H1 (cell line): Measurements from ENCODE around the gene LAMA4. TPM values are rescaled to one million over a fixed set of nuclear protein-coding genes. Genes with fewer than 3 reads are reported as not detected.

ENCODE experiments used
- CTCF ChIA-PET: fragments of 300-600 bp; sonication (Branson Sonifier 250); formaldehyde crosslinking; loops from one replicate; lab custom pipeline; 2021; ENCODE audit not compliant: partially characterized antibody; lab: Charles Lee
- POLR2A ChIA-PET: fragments of 300-600 bp; sonication (Branson Sonifier 250); formaldehyde crosslinking; loops from one replicate; lab custom pipeline; 2021; ENCODE audit warnings: inconsistent platforms; ENCODE audit not compliant: partially characterized antibody; lab: Charles Lee
- DNase-seq, 2 experiments: peaks; one replicate each; pipeline versions ENCODE4 v3.0.0 to v3.0.0-alpha.2; 2010 to 2022; ENCODE audit warnings: low spot score in 2 of 2, low read depth in 1 of 2, mixed read lengths in 1 of 2
- FAIRE-seq: peaks from 2 replicates; lab custom pipeline; 2011; peaks lifted over from hg19 to GRCh38; lab: Jason Lieb, UNC
- H2AFZ ChIP-seq: 2 replicates; pipeline ENCODE4 v1.8.1; 2012; ENCODE audit warnings: low read length, inconsistent platforms
- H2AK5ac ChIP-seq: 2 replicates; pipeline ENCODE4 v1.6.1; 2013; ENCODE audit warnings: low read depth, low read length
- H2BK120ac ChIP-seq: replicated peaks from 2 replicates; pipeline ENCODE3; 2013; ENCODE audit warnings: low read depth, low read length, inconsistent platforms
- H2BK12ac ChIP-seq: 2 replicates; pipeline ENCODE4 v1.6.1; 2013; ENCODE audit warnings: low read depth, low read length
- H2BK15ac ChIP-seq: 2 replicates; pipeline ENCODE4 v1.6.1; 2013; ENCODE audit warnings: low read length
- H2BK20ac ChIP-seq: 2 replicates; pipeline ENCODE4 v1.6.1; 2013; ENCODE audit warnings: low read length
- H2BK5ac ChIP-seq: 2 replicates; pipeline ENCODE4 v1.6.1; 2013; ENCODE audit warnings: low read depth, low read length
- H3K14ac ChIP-seq: 2 replicates; pipeline ENCODE4 v1.6.1; 2013; ENCODE audit warnings: inconsistent platforms; ENCODE audit not compliant: insufficient read length
- H3K18ac ChIP-seq: 2 replicates; pipeline ENCODE4 v1.6.1; 2013; ENCODE audit warnings: low read length; ENCODE audit errors: extremely low read depth
- H3K23ac ChIP-seq: 2 replicates; pipeline ENCODE4 v1.6.1; 2013; ENCODE audit warnings: inconsistent platforms; ENCODE audit not compliant: insufficient read length
- H3K23me2 ChIP-seq: 2 replicates; pipeline ENCODE4 v1.6.1; 2013; ENCODE audit warnings: low read depth, low read length
- H3K27ac ChIP-seq: 2 replicates; pipeline ENCODE4 v1.6.1; 2011; ENCODE audit warnings: low read depth, low read length, inconsistent platforms
- H3K27me3 ChIP-seq, 4 experiments: replicated peaks in 1 of 4; 1 replicate in 1 of 4; 2 replicates in 3 of 4; pipeline versions ENCODE4 v1.6.1 to v1.8.1; 2011 to 2013; ENCODE audit warnings: low read length in 3 of 4, mild to moderate bottlenecking in 3 of 4, inconsistent platforms in 2 of 4, mixed read lengths in 2 of 4, moderate library complexity in 1 of 4; ENCODE audit not compliant: control insufficient read depth in 3 of 4, insufficient read depth in 3 of 4; ENCODE audit errors: extremely low read depth in 1 of 4
- H3K36me3 ChIP-seq, 4 experiments: 2 replicates each; pipeline versions ENCODE4 v1.6.1 to v1.8.1; 2011 to 2013; ENCODE audit warnings: mild to moderate bottlenecking in 4 of 4, low read length in 3 of 4, moderate library complexity in 2 of 4, control low read depth in 1 of 4, inconsistent platforms in 1 of 4; ENCODE audit not compliant: insufficient read depth in 4 of 4, control insufficient read depth in 2 of 4
- H3K4ac ChIP-seq: replicated peaks from 2 replicates; pipeline ENCODE3; 2013; ENCODE audit warnings: low read length, low read depth, mixed read lengths, inconsistent platforms; ENCODE audit not compliant: insufficient read length
- H3K4me1 ChIP-seq, 4 experiments: replicated peaks in 1 of 4; 1 replicate in 1 of 4; 2 replicates in 3 of 4; pipeline versions ENCODE4 v1.6.1 to v1.8.1; 2011 to 2013; ENCODE audit warnings: low read length in 3 of 4, inconsistent platforms in 2 of 4, mixed read lengths in 1 of 4; ENCODE audit not compliant: insufficient read depth in 4 of 4, control insufficient read depth in 3 of 4
- H3K4me2 ChIP-seq, 2 experiments: 2 replicates each; pipeline versions ENCODE4 v1.6.1 to v1.8.1; 2011 to 2013; ENCODE audit warnings: low read depth in 2 of 2, low read length in 2 of 2, control low read depth in 1 of 2, inconsistent platforms in 1 of 2, mild to moderate bottlenecking in 1 of 2; ENCODE audit not compliant: insufficient read depth in 1 of 2
- H3K4me3 ChIP-seq, 4 experiments: fragments of 200-600, 300-600 bp in 1 of 4; sonication (generic), shearing (Covaris generic), sonication (Bioruptor Twin) in 1 of 4; 2 replicates each; pipeline versions ENCODE4 v1.5.1 to v1.8.1; 2011 to 2016; ENCODE audit warnings: low read length in 4 of 4, low read depth in 3 of 4, control low read depth in 2 of 4, inconsistent platforms in 2 of 4, mild to moderate bottlenecking in 2 of 4, mixed read lengths in 1 of 4, moderate library complexity in 1 of 4; ENCODE audit not compliant: insufficient read depth in 2 of 4; ENCODE audit errors: extremely low read depth in 1 of 4
- H3K56ac ChIP-seq: replicated peaks from 2 replicates; pipeline ENCODE3; 2013; ENCODE audit warnings: low read depth, mild to moderate bottlenecking, mixed read lengths, low read length, inconsistent platforms; ENCODE audit not compliant: insufficient read length
- H3K79me1 ChIP-seq: 2 replicates; pipeline ENCODE4 v1.6.1; 2013; ENCODE audit warnings: low read depth, low read length, control low read depth
- H3K79me2 ChIP-seq, 2 experiments: 2 replicates each; pipeline versions ENCODE4 v1.6.1 to v1.8.1; 2012 to 2013; ENCODE audit warnings: low read length in 2 of 2, mild to moderate bottlenecking in 2 of 2, inconsistent platforms in 1 of 2; ENCODE audit not compliant: insufficient read depth in 2 of 2, control insufficient read depth in 1 of 2
- H3K9ac ChIP-seq, 4 experiments: replicated peaks in 1 of 4; 1 replicate in 1 of 4; 2 replicates in 3 of 4; pipeline versions ENCODE4 v1.6.1 to v1.8.1; 2011 to 2013; ENCODE audit warnings: low read depth in 3 of 4, low read length in 3 of 4, control low read depth in 2 of 4, mild to moderate bottlenecking in 2 of 4, moderate library complexity in 2 of 4, inconsistent platforms in 1 of 4; ENCODE audit errors: extremely low read depth in 1 of 4
- H3K9me3 ChIP-seq, 2 experiments: 2 replicates each; pipeline versions ENCODE4 v1.6.1 to v1.8.1; 2012 to 2013; ENCODE audit warnings: mild to moderate bottlenecking in 2 of 2, moderate library complexity in 2 of 2, control low read depth in 1 of 2, inconsistent platforms in 1 of 2, low read depth in 1 of 2, low read length in 1 of 2, mixed read lengths in 1 of 2; ENCODE audit not compliant: insufficient read depth in 2 of 2
- H4K20me1 ChIP-seq, 2 experiments: replicated peaks in 1 of 2; 2 replicates each; pipeline versions ENCODE3 to v1.8.1; 2011 to 2013; ENCODE audit warnings: inconsistent platforms in 2 of 2, low read length in 2 of 2, mild to moderate bottlenecking in 1 of 2; ENCODE audit not compliant: insufficient read depth in 2 of 2, control insufficient read depth in 1 of 2
- H4K5ac ChIP-seq: 2 replicates; pipeline ENCODE4 v1.6.1; 2013; ENCODE audit warnings: low read length, low read depth, mixed read lengths, inconsistent platforms; ENCODE audit not compliant: insufficient read length
- H4K8ac ChIP-seq: 2 replicates; pipeline ENCODE4 v1.8.0; 2013; ENCODE audit warnings: mild to moderate bottlenecking, moderate library complexity, low read length, inconsistent platforms; ENCODE audit not compliant: insufficient read depth; ENCODE audit errors: extremely low read depth
- H4K91ac ChIP-seq: replicated peaks from 2 replicates; pipeline ENCODE3; 2013; ENCODE audit warnings: low read length, mixed read lengths, inconsistent platforms; ENCODE audit not compliant: insufficient read length
- ASH2L ChIP-seq: fragments of 200-600, 300-600 bp; sonication (generic); IDR thresholded peaks from one replicate; pipeline ENCODE4 v1.7.1; 2017; ENCODE audit warnings: low read length
- CBX5 ChIP-seq: fragments of 300-800, 300-1000 bp; sonication (generic); IDR thresholded peaks from 2 replicates; pipeline ENCODE4 v1.7.1; 2016; ENCODE audit warnings: antibody characterized with exemption, low read length, low read depth
- CHD2 ChIP-seq: IDR thresholded peaks from 2 replicates; pipeline ENCODE4 v1.6.1; 2012; ENCODE audit warnings: low read length, improper control_type of control experiment
- TAF7 ChIP-seq: optimal IDR thresholded peaks from 2 replicates; pipeline ENCODE3; 2011; ENCODE audit warnings: low read depth, mild to moderate bottlenecking, inconsistent platforms, low read length, moderate library complexity, borderline replicate concordance
- TCF12 ChIP-seq: IDR thresholded peaks from 2 replicates; pipeline ENCODE4 v1.6.1; 2011; ENCODE audit warnings: low read depth, mild to moderate bottlenecking, low read length
- WGBS, 2 experiments: shearing (Covaris generic) in 1 of 2; methylation state at CpG; one replicate each; pipeline versions ENCODE4 v1.1.6 to v1.1.7; 2013 to 2015; ENCODE audit warnings: low lambda C conversion rate in 2 of 2, mixed read lengths in 2 of 2, inconsistent platforms in 1 of 2, low coverage in 1 of 2, missing lambda C conversion rate in 1 of 2; ENCODE audit not compliant: insufficient replicate concordance in 2 of 2, insufficient coverage in 1 of 2, insufficient read length in 1 of 2; ENCODE audit errors: extremely low coverage in 1 of 2, missing lambda C conversion rate in 1 of 2; 5-methylcytosine and 5-hydroxymethylcytosine counted together
- polyA plus RNA-seq, 7 experiments: library from polyadenylated mRNA; depleted of rRNA in 3 of 7; stranded (reverse) in 5 of 7; unstranded in 2 of 7; fragments of >200 nt in 5 of 7; fragments of 200-250 nt in 2 of 7; gene quantifications; 1 replicate in 5 of 7; 2 replicates in 1 of 7; 4 replicates in 1 of 7; pipeline versions ENCODE4 v1.2.1 to v1.2.3, GENCODE V29; 2011 to 2013; ENCODE audit warnings: missing spikeins in 2 of 7, mixed read lengths in 2 of 7
- total RNA-seq: library from RNA; stranded (reverse); fragmentation: NEBNext Ultra II Directional; extraction: Animal tissue kit (Norgen Biotek cat#: 25700); gene quantifications from 2 replicates; pipeline ENCODE4 v1.2.1, GENCODE V29; 2021

LAMA4 gene
- total and polyA plus RNA-seq, 2 of the 8 experiments (the other 6 are each of a cell fraction or from before 2014, with no cell fraction given) = 0.95 to 1.5 TPM

- Histone ChIP-seq H2BK20ac (no peak overlapping the region), H4K20me1 (no peaks in the 10 kb centered on the region), H2AK5ac (no peak overlapping the region), H3K27ac (no peak overlapping the region), H3K9ac (no peak overlapping the region), H2BK12ac (no peak overlapping the region), H3K79me1 (no peaks in the 10 kb centered on the region), H3K18ac (no peak overlapping the region), H3K4me3 (no peak overlapping the region), H3K4ac (no peak overlapping the region), H3K23ac (no peak overlapping the region), H3K56ac (no peak overlapping the region), H4K5ac (no peak overlapping the region), H2BK15ac (no peak overlapping the region), H3K79me2 (no peaks in the 10 kb centered on the region), H2AFZ (0 out of 2 replicates have a peak overlapping the region, but pooled peaks have one; percentile 49), H2BK120ac (no peak overlapping the region), H3K27me3 (peaks cover 2 to 32% (median 16%) of the 10 kb centered on the region in 4 experiments), H4K91ac (no peak overlapping the region), H3K9me3 (no peaks in the 10 kb centered on the region), H3K36me3 (no peaks in the 10 kb centered on the region), H3K4me1 (peaks cover 0 to 7% (median 2%) of the 10 kb centered on the region in 4 experiments; a peak in 3 of 7 replicates), H4K8ac (no peak overlapping the region), H3K4me2 (no peak overlapping the region), H3K14ac (no peak overlapping the region), H2BK5ac (no peak overlapping the region), H3K23me2 (peaks cover 12% of the 10 kb centered on the region)
- 78% methylated on average over 7 of the region's 7 CpGs; no CpG with 5 or more reads in 1 of the 2 experiments for WGBS, 2 experiments
- FAIRE-seq (no peak), DNase-seq (no peak)
- ChIA-PET CTCF (interaction anchor here (1.4 to 1.5 kb wide), 2 partner anchors 59 to 74 kb away, joined by 3 read pairs; no protein-coding TSS in a partner anchor), POLR2A (no interaction called here)
- TF ChIP-seq TCF12 (no peak), ASH2L (no peak), TAF7 (no peak), CHD2 (no peak), CBX5 (no peak)
These were observed 3.0 kb upstream of the LAMA4 start for GRCh38 chr6:112257178-112257855.
